A673 (cell line): Measurements from ENCODE around the gene ANO3. TPM values are rescaled to one million over a fixed set of nuclear protein-coding genes. Genes with fewer than 3 reads are reported as not detected.

Experiments used
- BruUV-seq: library from RNA; stranded (reverse); fragments of 400-500 nt; replicated peaks from 2 replicates; lab custom pipeline; 2021; lab: Mats Ljungman, UMichigan
- CTCF ChIA-PET: fragments of 300-600 bp; sonication (Branson Sonifier 250); formaldehyde crosslinking; loops from one replicate; lab custom pipeline; 2022; ENCODE audit warnings: antibody characterized with exemption; lab: Charles Lee
- POLR2A ChIA-PET: fragments of 300-600 bp; sonication (Branson Sonifier 250); formaldehyde crosslinking; loops from one replicate; lab custom pipeline; 2022; ENCODE audit warnings: antibody characterized with exemption; ENCODE audit not compliant: low non-redundant PET; lab: Charles Lee
- DNase-seq: peaks from one replicate; pipeline ENCODE4 v3.0.0-alpha.2; 2015; ENCODE audit warnings: low spot score
- H3K27ac ChIP-seq: fragments of 200-600 bp; sonication (generic); 2 replicates; pipeline ENCODE4 v1.5.1; 2016; ENCODE audit warnings: mixed run types, low read depth, mild to moderate bottlenecking, mixed read lengths, antibody characterized with exemption, low read length; ENCODE audit not compliant: poor library complexity, severe bottlenecking
- H3K27me3 ChIP-seq: fragments of 200-600 bp; sonication (generic); replicated peaks from 2 replicates; pipeline ENCODE4 v1.6.1; 2017; ENCODE audit warnings: mixed run types, low read depth, mild to moderate bottlenecking, mixed read lengths, antibody characterized with exemption, low read length; ENCODE audit not compliant: insufficient read depth, poor library complexity
- H3K36me3 ChIP-seq: fragments of 200-600 bp; sonication (generic); 2 replicates; pipeline ENCODE4 v1.6.1; 2016; ENCODE audit warnings: mixed run types, mild to moderate bottlenecking, mixed read lengths, antibody characterized with exemption, low read length; ENCODE audit not compliant: insufficient read depth, poor library complexity, severe bottlenecking
- H3K4me1 ChIP-seq: fragments of 200-600 bp; sonication (generic); 2 replicates; pipeline ENCODE4 v1.6.1; 2017; ENCODE audit warnings: mixed run types, mild to moderate bottlenecking, mixed read lengths, antibody characterized with exemption, low read length; ENCODE audit not compliant: insufficient read depth, poor library complexity, severe bottlenecking
- H3K4me3 ChIP-seq: fragments of 200-600 bp; sonication (generic); 2 replicates; pipeline ENCODE4 v1.5.1; 2016; ENCODE audit warnings: low read depth, mixed run types, mild to moderate bottlenecking, mixed read lengths, low read length; ENCODE audit not compliant: poor library complexity, severe bottlenecking
- H3K9me3 ChIP-seq: fragments of 200-600 bp; sonication (generic); 2 replicates; pipeline ENCODE4 v1.6.1; 2016; ENCODE audit warnings: mixed run types, low read depth, mild to moderate bottlenecking, mixed read lengths, antibody characterized with exemption, low read length; ENCODE audit not compliant: poor library complexity, severe bottlenecking
- EZH2 ChIP-seq: fragments of 200-600 bp; sonication (generic); IDR thresholded peaks from 2 replicates; pipeline ENCODE4 v1.6.1; 2017; ENCODE audit warnings: borderline replicate concordance, low read depth, mild to moderate bottlenecking, mixed read lengths, antibody characterized with exemption, low read length; ENCODE audit not compliant: poor library complexity, severe bottlenecking
- intact Hi-C: fragments of 100-400 bp; cut with micrococcal nuclease; formaldehyde crosslinking; loops from one replicate; pipeline ENCODE4 v1.10.0; 2022; ENCODE audit not compliant: unreplicated experiment
- total RNA-seq: library from RNA; stranded (reverse); gene quantifications from 2 replicates; pipeline ENCODE4 v1.2.3, GENCODE V29; 2021
- TF ChIP-seq, protein P1 (sequence below): fragments of 300-800, 200-600 bp; sonication (generic); conservative IDR thresholded peaks from 2 replicates; pipeline ENCODE4 v1.5.1; 2017; ENCODE audit warnings: low read depth, mild to moderate bottlenecking, antibody characterized with exemption, low read length, moderate library complexity, mixed read lengths

The ANO3 gene
- total RNA-seq, 1 experiment from 2014 or later: not detected

DNA sequence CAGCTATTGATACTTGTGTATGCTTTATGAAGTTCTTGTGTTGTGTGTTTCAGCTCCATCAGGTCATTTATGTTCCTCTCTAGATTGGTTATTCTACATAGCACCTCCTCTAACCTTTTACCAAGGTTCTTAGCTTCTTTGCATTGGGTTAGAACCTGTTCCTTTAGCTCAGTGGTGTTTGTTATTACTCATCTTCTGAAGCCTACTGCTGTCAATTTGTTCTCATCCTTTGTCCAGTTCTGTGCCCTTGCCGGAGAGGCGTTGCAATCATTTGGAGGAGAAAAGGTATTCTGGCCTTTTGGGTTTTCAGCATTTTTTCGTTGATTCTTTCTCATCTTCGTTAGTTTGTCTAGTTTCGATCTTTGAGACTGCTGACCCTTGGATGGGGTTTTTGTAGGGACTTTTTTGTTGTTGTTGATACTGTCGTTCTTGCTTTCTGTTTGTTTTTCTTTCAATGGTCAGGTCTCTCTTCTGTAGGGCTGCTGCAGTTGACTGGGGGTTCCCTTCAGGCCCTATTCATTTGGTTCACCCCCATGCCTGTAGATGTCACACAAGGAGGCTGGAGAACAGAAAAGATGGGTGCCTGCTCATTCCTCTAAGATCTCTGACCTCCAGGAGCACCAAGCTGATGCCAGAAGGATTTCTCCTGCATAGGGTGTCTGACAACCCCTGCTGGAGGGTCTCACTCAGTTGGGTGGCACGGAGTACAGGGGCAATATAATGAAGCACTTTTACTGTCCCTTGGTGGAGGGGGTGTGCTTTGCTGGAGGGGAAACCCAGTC, 276.0 kb downstream of the ANO3 start:
- BruUV-seq: no TSS peak
- intact Hi-C loops: no loop called here
- no peak for DNase-seq
- no peak for TF ChIP-seq EZH2
- TF ChIP-seq, protein P1, sequence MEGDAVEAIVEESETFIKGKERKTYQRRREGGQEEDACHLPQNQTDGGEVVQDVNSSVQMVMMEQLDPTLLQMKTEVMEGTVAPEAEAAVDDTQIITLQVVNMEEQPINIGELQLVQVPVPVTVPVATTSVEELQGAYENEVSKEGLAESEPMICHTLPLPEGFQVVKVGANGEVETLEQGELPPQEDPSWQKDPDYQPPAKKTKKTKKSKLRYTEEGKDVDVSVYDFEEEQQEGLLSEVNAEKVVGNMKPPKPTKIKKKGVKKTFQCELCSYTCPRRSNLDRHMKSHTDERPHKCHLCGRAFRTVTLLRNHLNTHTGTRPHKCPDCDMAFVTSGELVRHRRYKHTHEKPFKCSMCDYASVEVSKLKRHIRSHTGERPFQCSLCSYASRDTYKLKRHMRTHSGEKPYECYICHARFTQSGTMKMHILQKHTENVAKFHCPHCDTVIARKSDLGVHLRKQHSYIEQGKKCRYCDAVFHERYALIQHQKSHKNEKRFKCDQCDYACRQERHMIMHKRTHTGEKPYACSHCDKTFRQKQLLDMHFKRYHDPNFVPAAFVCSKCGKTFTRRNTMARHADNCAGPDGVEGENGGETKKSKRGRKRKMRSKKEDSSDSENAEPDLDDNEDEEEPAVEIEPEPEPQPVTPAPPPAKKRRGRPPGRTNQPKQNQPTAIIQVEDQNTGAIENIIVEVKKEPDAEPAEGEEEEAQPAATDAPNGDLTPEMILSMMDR: no peak
- Histone ChIP-seq H3K9me3 (peaks cover 17% of the 10 kb centered on the region), H3K36me3 (no peaks in the 10 kb centered on the region), H3K27ac (no peak overlapping the region), H3K27me3 (no peaks in the 10 kb centered on the region), H3K4me1 (no peaks in the 10 kb centered on the region), H3K4me3 (no peak overlapping the region)
- CTCF ChIA-PET: interaction anchor here (0.6 kb wide), 1 partner anchor 42 kb away, joined by 5 read pairs; no protein-coding TSS in a partner anchor
- POLR2A ChIA-PET: no interaction called here

DNA sequence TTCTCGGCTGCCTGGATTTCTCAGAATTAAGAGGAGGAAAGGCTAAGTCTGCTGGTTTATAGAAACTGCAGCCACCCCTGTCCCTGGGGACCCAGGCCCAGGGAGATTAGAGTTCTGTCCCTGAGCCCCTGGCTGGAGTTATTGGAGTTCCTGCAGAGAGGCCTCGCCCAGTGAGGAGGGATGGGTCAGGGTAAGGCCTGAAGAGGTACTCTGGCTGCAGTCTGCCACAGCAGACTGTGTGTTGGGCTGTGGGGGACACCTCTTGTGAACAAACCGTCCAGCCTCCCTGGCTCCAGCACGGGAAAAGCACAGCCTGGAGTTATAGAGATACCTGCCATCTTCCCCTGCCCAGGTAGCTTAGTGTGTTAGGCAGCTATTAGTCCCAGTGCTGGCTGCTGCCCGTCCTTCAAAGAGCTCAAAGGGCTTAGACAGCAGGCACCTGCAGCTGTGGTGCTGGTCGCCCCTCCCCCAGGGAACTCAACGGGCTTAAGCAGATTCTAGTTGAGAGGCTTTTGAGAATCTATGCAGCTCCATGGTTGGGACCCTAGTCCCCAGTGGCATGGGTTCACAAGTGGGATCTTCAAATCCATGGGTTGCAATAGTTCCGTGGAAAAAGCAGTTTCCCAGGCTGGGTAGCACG, 276.7 kb downstream of the ANO3 start:
- Histone ChIP-seq H3K9me3 (peaks cover 22% of the 10 kb centered on the region), H3K4me3 (no peak overlapping the region), H3K36me3 (no peaks in the 10 kb centered on the region), H3K4me1 (no peaks in the 10 kb centered on the region), H3K27ac (no peak overlapping the region), H3K27me3 (no peaks in the 10 kb centered on the region)
- POLR2A ChIA-PET: no interaction called here
- intact Hi-C loops: no loop called here
- BruUV-seq: no TSS peak
- CTCF ChIA-PET: interaction anchor here (0.6 kb wide), 1 partner anchor 41 kb away, joined by 5 read pairs; no protein-coding TSS in a partner anchor
- TF ChIP-seq, protein P1: no peak
- no peak for TF ChIP-seq EZH2
- DNase-seq: no peak

DNA sequence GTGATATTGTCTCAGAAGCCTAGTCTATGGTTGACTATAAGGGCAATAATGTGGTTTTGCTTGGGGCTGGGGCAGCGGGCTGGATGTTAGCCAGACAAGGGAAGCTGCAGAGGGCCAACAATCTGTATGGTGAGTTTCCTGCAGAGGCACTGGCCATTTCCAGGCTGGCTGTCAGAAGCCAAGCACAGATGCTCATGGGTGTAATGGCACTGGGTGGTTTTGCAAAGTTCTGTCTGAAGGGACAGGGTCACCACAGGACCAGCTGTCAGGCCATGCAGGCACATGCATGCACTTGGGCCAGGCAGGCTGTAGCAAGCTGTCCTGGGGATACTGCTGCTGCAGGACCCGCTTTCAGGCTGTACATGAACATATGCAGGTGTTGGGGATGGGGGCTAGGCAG, 281.8 kb downstream of the ANO3 start:
- intact Hi-C loops: no loop called here
- no peaks in the 10 kb centered on the region for H3K36me3 ChIP-seq
- no peak for DNase-seq
- H3K27me3 ChIP-seq: no peaks in the 10 kb centered on the region
- peaks cover 14% of the 10 kb centered on the region for H3K9me3 ChIP-seq
- ChIA-PET CTCF (no interaction called here), POLR2A (no interaction called here)
- peaks cover 19% of the 10 kb centered on the region for H3K4me1 ChIP-seq
- TF ChIP-seq, protein P1: no peak
- no peak for TF ChIP-seq EZH2
- no TSS peak for BruUV-seq
- no peak overlapping the region for H3K4me3 ChIP-seq
- H3K27ac ChIP-seq: no peak overlapping the region
